H1 (cell line): ENCODE results near the gene GGCX. TPM values are rescaled to one million over a fixed set of nuclear protein-coding genes. Genes with fewer than 3 reads are reported as not detected.

ENCODE experiments used
- CTCF ChIA-PET: fragments of 300-600 bp; sonication (Branson Sonifier 250); formaldehyde crosslinking; loops from one replicate; lab custom pipeline; 2021; ENCODE audit not compliant: partially characterized antibody; lab: Charles Lee
- POLR2A ChIA-PET: fragments of 300-600 bp; sonication (Branson Sonifier 250); formaldehyde crosslinking; loops from one replicate; lab custom pipeline; 2021; ENCODE audit warnings: inconsistent platforms; ENCODE audit not compliant: partially characterized antibody; lab: Charles Lee
- DNase-seq, 2 experiments: peaks; one replicate each; pipeline versions ENCODE4 v3.0.0 to v3.0.0-alpha.2; 2010 to 2022; ENCODE audit warnings: low spot score in 2 of 2, low read depth in 1 of 2, mixed read lengths in 1 of 2
- FAIRE-seq: peaks from 2 replicates; lab custom pipeline; 2011; peaks lifted over from hg19 to GRCh38; lab: Jason Lieb, UNC
- H2AFZ ChIP-seq: 2 replicates; pipeline ENCODE4 v1.8.1; 2012; ENCODE audit warnings: low read length, inconsistent platforms
- H2AK5ac ChIP-seq: 2 replicates; pipeline ENCODE4 v1.6.1; 2013; ENCODE audit warnings: low read depth, low read length
- H2BK120ac ChIP-seq: replicated peaks from 2 replicates; pipeline ENCODE3; 2013; ENCODE audit warnings: low read depth, low read length, inconsistent platforms
- H2BK12ac ChIP-seq: 2 replicates; pipeline ENCODE4 v1.6.1; 2013; ENCODE audit warnings: low read depth, low read length
- H2BK15ac ChIP-seq: 2 replicates; pipeline ENCODE4 v1.6.1; 2013; ENCODE audit warnings: low read length
- H2BK20ac ChIP-seq: 2 replicates; pipeline ENCODE4 v1.6.1; 2013; ENCODE audit warnings: low read length
- H2BK5ac ChIP-seq: 2 replicates; pipeline ENCODE4 v1.6.1; 2013; ENCODE audit warnings: low read depth, low read length
- H3K14ac ChIP-seq: 2 replicates; pipeline ENCODE4 v1.6.1; 2013; ENCODE audit warnings: inconsistent platforms; ENCODE audit not compliant: insufficient read length
- H3K18ac ChIP-seq: 2 replicates; pipeline ENCODE4 v1.6.1; 2013; ENCODE audit warnings: low read length; ENCODE audit errors: extremely low read depth
- H3K23ac ChIP-seq: 2 replicates; pipeline ENCODE4 v1.6.1; 2013; ENCODE audit warnings: inconsistent platforms; ENCODE audit not compliant: insufficient read length
- H3K23me2 ChIP-seq: 2 replicates; pipeline ENCODE4 v1.6.1; 2013; ENCODE audit warnings: low read depth, low read length
- H3K27ac ChIP-seq: 2 replicates; pipeline ENCODE4 v1.6.1; 2011; ENCODE audit warnings: low read depth, low read length, inconsistent platforms
- H3K27me3 ChIP-seq, 4 experiments: replicated peaks in 1 of 4; 1 replicate in 1 of 4; 2 replicates in 3 of 4; pipeline versions ENCODE4 v1.6.1 to v1.8.1; 2011 to 2013; ENCODE audit warnings: low read length in 3 of 4, mild to moderate bottlenecking in 3 of 4, inconsistent platforms in 2 of 4, mixed read lengths in 2 of 4, moderate library complexity in 1 of 4; ENCODE audit not compliant: control insufficient read depth in 3 of 4, insufficient read depth in 3 of 4; ENCODE audit errors: extremely low read depth in 1 of 4
- H3K36me3 ChIP-seq, 4 experiments: 2 replicates each; pipeline versions ENCODE4 v1.6.1 to v1.8.1; 2011 to 2013; ENCODE audit warnings: mild to moderate bottlenecking in 4 of 4, low read length in 3 of 4, moderate library complexity in 2 of 4, control low read depth in 1 of 4, inconsistent platforms in 1 of 4; ENCODE audit not compliant: insufficient read depth in 4 of 4, control insufficient read depth in 2 of 4
- H3K4ac ChIP-seq: replicated peaks from 2 replicates; pipeline ENCODE3; 2013; ENCODE audit warnings: low read length, low read depth, mixed read lengths, inconsistent platforms; ENCODE audit not compliant: insufficient read length
- H3K4me1 ChIP-seq, 4 experiments: replicated peaks in 1 of 4; 1 replicate in 1 of 4; 2 replicates in 3 of 4; pipeline versions ENCODE4 v1.6.1 to v1.8.1; 2011 to 2013; ENCODE audit warnings: low read length in 3 of 4, inconsistent platforms in 2 of 4, mixed read lengths in 1 of 4; ENCODE audit not compliant: insufficient read depth in 4 of 4, control insufficient read depth in 3 of 4
- H3K4me2 ChIP-seq, 2 experiments: 2 replicates each; pipeline versions ENCODE4 v1.6.1 to v1.8.1; 2011 to 2013; ENCODE audit warnings: low read depth in 2 of 2, low read length in 2 of 2, control low read depth in 1 of 2, inconsistent platforms in 1 of 2, mild to moderate bottlenecking in 1 of 2; ENCODE audit not compliant: insufficient read depth in 1 of 2
- H3K4me3 ChIP-seq, 4 experiments: fragments of 200-600, 300-600 bp in 1 of 4; sonication (generic), shearing (Covaris generic), sonication (Bioruptor Twin) in 1 of 4; 2 replicates each; pipeline versions ENCODE4 v1.5.1 to v1.8.1; 2011 to 2016; ENCODE audit warnings: low read length in 4 of 4, low read depth in 3 of 4, control low read depth in 2 of 4, inconsistent platforms in 2 of 4, mild to moderate bottlenecking in 2 of 4, mixed read lengths in 1 of 4, moderate library complexity in 1 of 4; ENCODE audit not compliant: insufficient read depth in 2 of 4; ENCODE audit errors: extremely low read depth in 1 of 4
- H3K56ac ChIP-seq: replicated peaks from 2 replicates; pipeline ENCODE3; 2013; ENCODE audit warnings: low read depth, mild to moderate bottlenecking, mixed read lengths, low read length, inconsistent platforms; ENCODE audit not compliant: insufficient read length
- H3K79me1 ChIP-seq: 2 replicates; pipeline ENCODE4 v1.6.1; 2013; ENCODE audit warnings: low read depth, low read length, control low read depth
- H3K79me2 ChIP-seq, 2 experiments: 2 replicates each; pipeline versions ENCODE4 v1.6.1 to v1.8.1; 2012 to 2013; ENCODE audit warnings: low read length in 2 of 2, mild to moderate bottlenecking in 2 of 2, inconsistent platforms in 1 of 2; ENCODE audit not compliant: insufficient read depth in 2 of 2, control insufficient read depth in 1 of 2
- H3K9ac ChIP-seq, 4 experiments: replicated peaks in 1 of 4; 1 replicate in 1 of 4; 2 replicates in 3 of 4; pipeline versions ENCODE4 v1.6.1 to v1.8.1; 2011 to 2013; ENCODE audit warnings: low read depth in 3 of 4, low read length in 3 of 4, control low read depth in 2 of 4, mild to moderate bottlenecking in 2 of 4, moderate library complexity in 2 of 4, inconsistent platforms in 1 of 4; ENCODE audit errors: extremely low read depth in 1 of 4
- H3K9me3 ChIP-seq, 2 experiments: 2 replicates each; pipeline versions ENCODE4 v1.6.1 to v1.8.1; 2012 to 2013; ENCODE audit warnings: mild to moderate bottlenecking in 2 of 2, moderate library complexity in 2 of 2, control low read depth in 1 of 2, inconsistent platforms in 1 of 2, low read depth in 1 of 2, low read length in 1 of 2, mixed read lengths in 1 of 2; ENCODE audit not compliant: insufficient read depth in 2 of 2
- H4K20me1 ChIP-seq, 2 experiments: replicated peaks in 1 of 2; 2 replicates each; pipeline versions ENCODE3 to v1.8.1; 2011 to 2013; ENCODE audit warnings: inconsistent platforms in 2 of 2, low read length in 2 of 2, mild to moderate bottlenecking in 1 of 2; ENCODE audit not compliant: insufficient read depth in 2 of 2, control insufficient read depth in 1 of 2
- H4K5ac ChIP-seq: 2 replicates; pipeline ENCODE4 v1.6.1; 2013; ENCODE audit warnings: low read length, low read depth, mixed read lengths, inconsistent platforms; ENCODE audit not compliant: insufficient read length
- H4K8ac ChIP-seq: 2 replicates; pipeline ENCODE4 v1.8.0; 2013; ENCODE audit warnings: mild to moderate bottlenecking, moderate library complexity, low read length, inconsistent platforms; ENCODE audit not compliant: insufficient read depth; ENCODE audit errors: extremely low read depth
- H4K91ac ChIP-seq: replicated peaks from 2 replicates; pipeline ENCODE3; 2013; ENCODE audit warnings: low read length, mixed read lengths, inconsistent platforms; ENCODE audit not compliant: insufficient read length
- BACH1 ChIP-seq: IDR thresholded peaks from 2 replicates; pipeline ENCODE4 v1.6.1; 2012; ENCODE audit warnings: low read length, improper control_type of control experiment
- EGR1 ChIP-seq: IDR thresholded peaks from 2 replicates; pipeline ENCODE4 v1.6.1; 2011; ENCODE audit warnings: low read depth, low read length, borderline replicate concordance
- SIX5 ChIP-seq: IDR thresholded peaks from 2 replicates; pipeline ENCODE4 v1.6.1; 2011; ENCODE audit warnings: mild to moderate bottlenecking, low read depth, low read length
- TAF1 ChIP-seq: IDR thresholded peaks from 2 replicates; pipeline ENCODE4 v1.6.1; 2011; ENCODE audit warnings: mild to moderate bottlenecking, low read depth, low read length
- WGBS, 2 experiments: shearing (Covaris generic) in 1 of 2; methylation state at CpG; one replicate each; pipeline versions ENCODE4 v1.1.6 to v1.1.7; 2013 to 2015; ENCODE audit warnings: low lambda C conversion rate in 2 of 2, mixed read lengths in 2 of 2, inconsistent platforms in 1 of 2, low coverage in 1 of 2, missing lambda C conversion rate in 1 of 2; ENCODE audit not compliant: insufficient replicate concordance in 2 of 2, insufficient coverage in 1 of 2, insufficient read length in 1 of 2; ENCODE audit errors: extremely low coverage in 1 of 2, missing lambda C conversion rate in 1 of 2; 5-methylcytosine and 5-hydroxymethylcytosine counted together
- polyA plus RNA-seq, 7 experiments: library from polyadenylated mRNA; depleted of rRNA in 3 of 7; stranded (reverse) in 5 of 7; unstranded in 2 of 7; fragments of >200 nt in 5 of 7; fragments of 200-250 nt in 2 of 7; gene quantifications; 1 replicate in 5 of 7; 2 replicates in 1 of 7; 4 replicates in 1 of 7; pipeline versions ENCODE4 v1.2.1 to v1.2.3, GENCODE V29; 2011 to 2013; ENCODE audit warnings: missing spikeins in 2 of 7, mixed read lengths in 2 of 7
- total RNA-seq: library from RNA; stranded (reverse); fragmentation: NEBNext Ultra II Directional; extraction: Animal tissue kit (Norgen Biotek cat#: 25700); gene quantifications from 2 replicates; pipeline ENCODE4 v1.2.1, GENCODE V29; 2021

Gene GGCX
- total and polyA plus RNA-seq, 2 of the 8 experiments (the other 6 are each of a cell fraction or from before 2014, with no cell fraction given): 29.4 to 33.8 TPM

DNA sequence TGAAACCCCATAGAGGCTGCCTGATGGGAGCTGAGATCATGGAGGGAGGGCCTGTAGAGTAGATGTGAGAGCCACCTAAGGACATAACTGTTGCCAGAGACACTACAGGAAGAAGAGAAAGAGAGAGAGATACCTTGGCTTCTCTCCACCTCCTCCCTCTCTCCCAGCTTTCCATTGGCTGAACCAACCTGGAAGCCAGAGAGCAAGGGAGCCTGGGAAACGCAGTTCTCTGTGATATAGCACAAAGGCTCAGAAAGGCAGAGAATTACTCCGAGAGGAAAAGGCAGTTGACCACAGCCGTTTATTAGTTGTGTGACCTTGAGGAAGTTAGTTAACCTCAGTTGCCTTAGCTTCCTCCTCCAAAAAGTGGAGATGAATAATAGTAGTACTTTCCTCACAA is 60.0 kb downstream of the GGCX start:
- H4K8ac ChIP-seq: no peak overlapping the region
- no peaks in the 10 kb centered on the region; a peak in 2 of 7 replicates for H3K4me1 ChIP-seq
- H3K27me3 ChIP-seq: no peaks in the 10 kb centered on the region
- no peaks in the 10 kb centered on the region for H3K79me2 ChIP-seq
- no peak overlapping the region for H2BK15ac ChIP-seq
- H3K9ac ChIP-seq: no peak overlapping the region
- H2AK5ac ChIP-seq: no peak overlapping the region
- H3K79me1 ChIP-seq: no peaks in the 10 kb centered on the region
- no peaks in the 10 kb centered on the region for H3K36me3 ChIP-seq
- H3K4ac ChIP-seq: no peak overlapping the region
- TF ChIP-seq BACH1 (no peak), SIX5 (peak; percentile 57), EGR1 (no peak), TAF1 (no peak)
- H3K4me2 ChIP-seq: no peak overlapping the region
- no peak overlapping the region for H3K4me3 ChIP-seq
- no peak overlapping the region for H4K91ac ChIP-seq
- H2BK120ac ChIP-seq: no peak overlapping the region
- POLR2A ChIA-PET: interaction anchor here (0.9 to 3.0 kb wide), 4 partner anchors 10 to 44 kb away, joined by 3 to 10 read pairs (median 6); partner anchors contain the start of gene MAT2A
- no peak overlapping the region for H2BK5ac ChIP-seq
- H3K18ac ChIP-seq: 0 out of 2 replicates have a peak overlapping the region, but pooled peaks have one; percentile 11
- WGBS, 2 experiments: 90% methylated on average over 3 of the region's 3 CpGs; no CpG with 5 or more reads in 1 of the 2 experiments
- H3K9me3 ChIP-seq: no peaks in the 10 kb centered on the region
- CTCF ChIA-PET: interaction anchor here (1.0 kb wide), 1 partner anchor 65 kb away, joined by 3 read pairs; no protein-coding TSS in a partner anchor
- FAIRE-seq (no peak), DNase-seq (no peak)
- no peak overlapping the region for H3K56ac ChIP-seq
- H3K27ac ChIP-seq: no peak overlapping the region
- no peak overlapping the region for H3K23ac ChIP-seq
- peak overlapping the region; percentile 85; the same call in 1 of the 2 replicates for H2AFZ ChIP-seq
- H4K5ac ChIP-seq: no peak overlapping the region
- H3K23me2 ChIP-seq: no peaks in the 10 kb centered on the region
- no peak overlapping the region for H3K14ac ChIP-seq
- H2BK12ac ChIP-seq: no peak overlapping the region
- H4K20me1 ChIP-seq: no peaks in the 10 kb centered on the region
- H2BK20ac ChIP-seq: no peak overlapping the region
